ENCODE results near the gene SND1.

Gene SND1

GRCh38 chr7:128006550-128007302 is 354.7 kb downstream of the SND1 start:
- no peak for DNase-seq

DNA sequence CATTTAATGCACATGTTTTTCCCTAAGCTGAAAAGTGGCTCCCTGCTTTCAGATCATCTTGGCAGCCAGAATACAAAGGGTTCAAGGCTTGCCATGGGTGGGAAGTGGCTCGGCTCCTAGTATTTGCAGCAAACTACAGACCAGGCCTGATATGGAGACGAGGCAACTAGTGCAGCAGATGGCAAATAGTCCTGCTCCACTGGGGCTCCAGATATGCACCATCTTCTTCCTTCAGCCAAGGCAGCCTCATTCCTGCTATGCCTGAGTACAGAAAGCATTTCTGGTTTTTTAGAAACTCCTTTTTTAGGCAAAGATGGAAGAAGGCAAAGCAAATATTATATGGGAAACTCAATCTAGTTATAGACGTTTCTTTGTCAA is 355.3 kb downstream of the SND1 start:
- DNase-seq, result no peak

- DNase-seq, result no peak
Observed at GRCh38 chr7:128008141-128008540, 356.1 kb downstream of the SND1 start.

- DNase-seq, result no peak
Observed at GRCh38 chr7:128008744-128009143, 356.8 kb downstream of the SND1 start.

GRCh38 chr7:128010391-128011127 is 358.6 kb downstream of the SND1 start:
- DNase-seq, result no peak

- no peak for DNase-seq
Observed at GRCh38 chr7:128011131-128011661, 359.2 kb downstream of the SND1 start.

DNA sequence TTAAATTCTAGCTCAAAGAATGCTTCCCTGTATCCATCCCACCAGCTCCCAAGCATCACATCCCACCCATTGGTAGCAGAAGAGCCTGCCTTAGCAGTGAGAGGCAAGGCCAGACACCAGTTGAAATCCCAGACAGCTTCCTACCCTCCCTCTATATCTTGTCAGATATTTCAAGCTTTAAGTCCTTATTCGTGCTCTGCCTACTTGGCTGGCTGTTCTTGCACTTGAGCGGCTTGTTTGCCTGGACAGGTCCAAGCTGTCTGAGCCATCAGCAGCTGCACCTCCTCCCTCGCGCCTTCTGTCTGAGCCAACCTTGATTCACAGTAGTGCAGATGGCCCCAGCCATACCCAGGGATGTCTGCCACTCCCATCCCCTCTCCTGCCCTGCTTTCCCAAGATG is 362.8 kb downstream of the SND1 start:
- no peak for DNase-seq

GRCh38 chr7:128017460-128017859 is 365.5 kb downstream of the SND1 start:
- no peak for DNase-seq

- DNase-seq, result no peak
Observed at GRCh38 chr7:128017862-128018845, 366.2 kb downstream of the SND1 start.

DNA sequence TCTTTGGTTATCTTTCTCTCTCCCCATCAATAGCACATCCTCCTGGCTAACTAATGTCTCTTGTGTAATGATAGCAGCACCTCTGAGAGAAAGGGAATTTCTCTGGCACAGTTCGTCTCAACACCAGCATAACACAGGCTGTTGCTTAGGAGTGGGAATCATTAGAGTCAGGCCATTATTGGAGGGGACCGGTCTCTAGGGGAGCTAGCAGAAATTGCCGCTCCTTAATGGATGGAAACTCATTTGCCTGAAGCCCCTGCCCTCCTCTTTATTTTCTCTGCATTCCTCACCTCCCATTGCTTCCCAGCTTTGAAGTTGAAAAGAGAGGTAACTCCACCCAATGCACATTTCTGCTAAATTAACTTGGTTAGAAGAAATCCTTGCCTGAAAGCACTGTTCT is 367.3 kb downstream of the SND1 start:
- no peak for DNase-seq

- peak; percentile 45 for DNase-seq
Observed at GRCh38 chr7:128020159-128020558, 368.2 kb downstream of the SND1 start.

DNA sequence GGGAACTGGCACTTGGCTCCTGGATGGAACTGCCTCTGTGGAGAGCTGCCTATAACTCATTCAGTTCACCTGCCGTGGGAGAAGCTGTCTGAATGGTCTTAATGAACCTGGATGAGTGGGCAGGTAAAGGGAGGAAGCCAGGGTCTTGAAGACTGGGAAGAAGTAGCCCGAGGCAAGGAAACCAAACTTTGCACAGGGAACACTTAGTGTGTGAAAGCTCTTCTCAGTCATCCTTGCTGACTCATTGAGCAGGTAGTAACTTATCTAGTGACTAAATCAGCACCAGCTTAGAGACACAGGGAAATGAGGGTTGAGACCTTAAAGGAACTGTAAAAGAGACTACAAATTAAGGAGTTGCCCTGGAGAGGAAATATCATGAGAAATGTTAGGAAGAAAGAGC is 369.4 kb downstream of the SND1 start:
- DNase-seq, result no peak

DNA sequence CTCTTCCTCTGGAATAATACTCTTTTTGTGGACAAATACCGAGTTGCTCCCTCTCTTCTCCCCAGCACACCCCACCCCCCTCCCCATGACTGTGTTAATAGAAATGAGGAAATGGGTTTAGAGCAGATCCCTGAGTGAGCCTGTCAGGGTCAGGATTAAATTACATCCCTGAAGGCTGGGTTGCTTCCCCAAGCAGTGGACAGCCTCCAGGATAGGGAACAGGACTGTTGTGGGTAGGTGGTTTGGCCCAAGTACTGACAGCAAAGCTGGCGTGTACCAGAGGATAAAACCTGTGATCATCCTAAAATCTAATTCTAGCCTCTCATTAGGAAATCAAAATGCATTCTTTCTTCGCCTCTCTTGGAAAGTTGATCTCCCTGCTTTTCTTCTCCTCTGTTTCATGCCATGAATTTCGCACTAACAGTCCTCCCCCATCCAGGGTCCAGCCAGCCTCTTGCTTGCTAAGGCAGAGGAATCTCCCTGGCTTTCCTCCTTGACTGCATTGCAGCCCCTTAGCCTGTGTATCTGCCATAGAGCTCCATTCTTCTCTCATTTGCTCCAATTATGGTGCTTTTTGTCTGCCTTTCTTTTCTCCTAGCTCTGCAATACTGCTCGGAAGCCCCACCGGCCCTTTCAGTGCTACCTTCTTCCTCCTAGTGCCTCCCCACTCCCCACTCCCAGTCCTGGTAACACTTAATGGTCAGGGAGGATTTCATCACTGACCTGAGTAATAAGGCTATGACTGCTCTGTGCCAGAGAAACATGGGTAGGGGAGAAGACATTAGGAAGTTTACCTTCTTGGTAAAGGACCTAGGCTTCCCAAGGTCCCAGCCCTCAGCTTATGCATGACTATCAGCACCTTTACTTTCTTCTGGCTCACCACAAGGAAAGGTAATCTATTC is 370.9 kb downstream of the SND1 start:
- DNase-seq, result no peak

- no peak for DNase-seq
Observed at GRCh38 chr7:128024151-128024550, 372.2 kb downstream of the SND1 start.

- no peak for DNase-seq
Observed at GRCh38 chr7:128025380-128025779, 373.4 kb downstream of the SND1 start.

GRCh38 chr7:128025819-128026218 is 373.8 kb downstream of the SND1 start:
- no peak for DNase-seq

DNA sequence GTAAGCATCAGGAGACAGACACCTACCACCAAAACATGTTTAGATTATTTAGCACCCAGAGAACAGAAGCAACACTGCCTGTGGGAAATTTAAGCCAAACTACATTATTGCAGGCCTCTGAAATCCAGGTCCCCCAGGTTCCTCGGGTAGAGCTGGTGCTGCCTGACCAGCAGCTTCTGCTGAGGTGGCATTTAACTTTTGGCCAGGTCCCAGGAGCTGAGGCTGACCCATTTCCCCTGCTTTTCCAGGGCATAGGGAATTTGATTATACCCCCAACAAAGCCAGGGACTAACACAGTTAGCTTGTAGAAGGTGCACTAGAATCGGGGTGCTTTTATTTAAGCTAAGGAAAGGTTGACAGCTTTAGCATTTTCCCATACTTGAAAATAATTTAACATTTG is 374.6 kb downstream of the SND1 start:
- no peak for DNase-seq

DNA sequence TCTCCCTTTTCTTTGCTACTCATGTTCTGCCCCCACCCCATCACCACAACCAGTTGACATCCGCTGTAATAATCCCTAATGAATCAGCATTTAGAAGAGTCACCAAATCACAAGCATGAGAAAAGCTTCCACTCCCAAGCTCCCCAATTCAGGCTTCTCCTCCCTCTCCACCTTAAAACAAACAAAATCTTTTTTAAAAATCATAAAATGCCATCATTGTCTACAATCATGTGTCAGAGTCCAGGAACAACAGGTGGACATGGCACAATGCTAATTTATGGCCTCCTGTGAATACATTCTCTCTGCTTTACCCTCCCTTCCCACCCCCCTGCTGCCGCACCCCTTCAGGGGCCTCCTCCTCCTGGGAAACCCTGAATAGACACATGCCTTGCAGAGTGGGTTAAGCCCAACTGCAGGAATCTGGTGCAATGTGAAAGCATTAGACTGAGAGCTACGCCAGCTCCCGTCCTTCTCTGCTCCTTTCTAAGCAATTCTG is 375.5 kb downstream of the SND1 start:
- DNase-seq, result no peak

DNA sequence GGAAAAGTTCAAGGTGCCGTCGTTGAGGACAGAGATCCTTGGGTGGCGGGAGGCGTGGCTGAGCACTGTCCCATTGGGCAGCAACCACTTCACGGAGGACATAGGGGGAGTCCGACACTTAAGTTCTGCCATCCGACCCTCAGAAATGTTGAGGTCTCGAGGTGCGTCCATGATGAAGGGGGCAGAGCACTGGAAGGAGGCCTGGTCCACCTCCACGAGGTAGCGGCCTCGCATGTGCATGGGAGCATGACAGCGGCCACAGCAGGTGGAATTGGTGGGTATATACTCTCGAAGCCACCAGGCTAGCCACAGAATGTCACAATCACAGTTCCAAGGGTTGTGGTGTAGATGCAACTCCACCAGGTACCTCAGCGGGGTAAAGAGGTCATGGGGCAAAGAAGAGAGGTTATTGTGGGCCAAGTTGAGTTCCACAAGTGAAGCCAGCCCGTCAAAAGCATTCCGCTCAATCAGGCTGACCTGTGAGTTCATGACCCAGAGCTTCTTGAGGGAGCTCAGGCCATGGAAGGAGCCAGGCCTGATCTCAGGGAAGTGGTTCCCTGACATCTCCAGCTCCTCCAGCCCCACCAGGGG is 377.5 kb downstream of the SND1 start:
- DNase-seq, result no peak

DNA sequence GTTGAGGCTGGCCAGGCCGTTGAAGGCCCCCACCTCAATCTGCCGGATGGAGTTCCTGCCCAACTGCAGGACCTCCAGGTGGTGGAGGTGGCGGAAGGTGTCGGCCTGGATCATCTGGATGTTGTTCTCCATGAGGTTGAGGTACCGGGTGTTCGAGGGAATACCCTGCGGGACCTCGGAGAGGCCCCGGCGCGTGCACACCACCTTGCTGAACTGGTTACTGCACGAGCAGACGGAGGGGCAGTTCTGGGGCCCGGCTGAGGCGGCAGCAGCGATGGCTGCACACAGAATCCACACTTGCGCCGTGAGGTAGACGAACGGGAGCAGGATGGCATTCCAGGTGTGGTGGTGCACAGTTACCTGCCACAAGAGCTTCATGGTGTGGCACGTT is 378.3 kb downstream of the SND1 start:
- no peak for DNase-seq
